Measurements from ENCODE around the gene MALSU1.

MALSU1 gene

DNA sequence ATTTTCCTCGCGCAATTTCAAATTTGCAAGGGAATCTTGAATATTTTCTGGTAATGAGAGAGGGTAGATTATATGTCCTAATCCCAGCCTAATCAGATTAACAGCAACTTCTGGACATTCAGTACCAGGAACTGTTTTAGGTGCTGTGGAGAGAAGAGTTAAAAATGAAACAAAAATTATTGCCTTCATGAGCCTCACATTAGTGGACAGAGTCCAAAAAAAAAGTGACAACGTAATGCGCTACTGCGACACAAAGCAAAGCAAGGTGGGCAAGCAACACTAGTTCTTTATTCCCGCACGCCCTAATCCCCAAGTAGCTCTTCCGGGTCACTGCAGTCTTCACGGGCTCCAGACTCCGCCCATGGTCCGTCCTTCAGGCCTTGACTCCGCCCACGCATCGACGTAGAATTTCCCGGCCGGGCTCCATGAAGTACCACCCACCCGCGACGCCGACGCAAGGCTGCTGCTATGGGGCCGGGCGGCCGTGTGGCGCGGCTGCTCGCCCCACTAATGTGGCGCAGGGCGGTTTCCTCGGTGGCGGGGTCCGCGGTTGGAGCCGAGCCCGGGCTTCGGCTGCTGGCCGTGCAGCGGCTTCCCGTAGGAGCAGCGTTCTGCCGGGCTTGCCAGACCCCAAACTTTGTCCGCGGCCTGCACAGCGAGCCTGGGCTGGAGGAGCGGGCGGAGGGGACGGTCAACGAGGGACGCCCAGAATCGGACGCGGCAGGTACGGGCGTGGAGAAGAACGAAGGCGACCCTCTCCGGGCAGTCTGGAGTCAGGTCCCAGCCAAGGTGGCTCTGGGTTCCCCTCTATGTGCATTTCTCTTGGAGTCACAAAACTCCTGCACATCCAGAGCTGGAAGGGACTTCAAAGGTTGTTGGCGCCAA lies at the start of gene MALSU1:
Gene MALSU1 (plus strand): TSS at position 455 of the 885 bp plus-strand sequence. CDS start 14 bp downstream, at position 469.
- TF ChIP-seq, protein P1, sequence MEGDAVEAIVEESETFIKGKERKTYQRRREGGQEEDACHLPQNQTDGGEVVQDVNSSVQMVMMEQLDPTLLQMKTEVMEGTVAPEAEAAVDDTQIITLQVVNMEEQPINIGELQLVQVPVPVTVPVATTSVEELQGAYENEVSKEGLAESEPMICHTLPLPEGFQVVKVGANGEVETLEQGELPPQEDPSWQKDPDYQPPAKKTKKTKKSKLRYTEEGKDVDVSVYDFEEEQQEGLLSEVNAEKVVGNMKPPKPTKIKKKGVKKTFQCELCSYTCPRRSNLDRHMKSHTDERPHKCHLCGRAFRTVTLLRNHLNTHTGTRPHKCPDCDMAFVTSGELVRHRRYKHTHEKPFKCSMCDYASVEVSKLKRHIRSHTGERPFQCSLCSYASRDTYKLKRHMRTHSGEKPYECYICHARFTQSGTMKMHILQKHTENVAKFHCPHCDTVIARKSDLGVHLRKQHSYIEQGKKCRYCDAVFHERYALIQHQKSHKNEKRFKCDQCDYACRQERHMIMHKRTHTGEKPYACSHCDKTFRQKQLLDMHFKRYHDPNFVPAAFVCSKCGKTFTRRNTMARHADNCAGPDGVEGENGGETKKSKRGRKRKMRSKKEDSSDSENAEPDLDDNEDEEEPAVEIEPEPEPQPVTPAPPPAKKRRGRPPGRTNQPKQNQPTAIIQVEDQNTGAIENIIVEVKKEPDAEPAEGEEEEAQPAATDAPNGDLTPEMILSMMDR (conservative IDR thresholded peaks at IDR 0.05), result no peak
- peak within 1 kb of the TSS; percentile 73 for H3K27ac ChIP-seq

DNA sequence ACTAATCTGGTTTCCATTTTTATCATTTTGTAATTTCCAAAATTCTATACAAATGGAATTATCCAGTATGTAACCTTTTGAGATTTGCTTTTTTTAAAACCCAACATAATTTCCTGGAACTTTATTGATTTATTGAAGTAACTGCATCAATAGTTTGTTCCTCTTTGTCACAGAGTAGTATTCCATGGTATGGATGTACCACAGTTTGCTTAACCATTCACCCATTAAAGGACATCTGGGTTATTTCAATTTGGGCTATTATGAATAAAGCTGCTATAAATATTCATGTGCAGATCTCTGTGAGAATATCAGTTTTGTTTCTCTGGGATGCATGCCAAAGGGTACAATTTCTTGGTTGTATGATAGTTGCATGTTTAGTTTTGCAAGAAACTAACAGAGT lies 49.7 kb upstream of the MALSU1 start:
- TF ChIP-seq, protein P1 (conservative IDR thresholded peaks at IDR 0.05), result no peak
- no peak overlapping the region for H3K27ac ChIP-seq

DNA sequence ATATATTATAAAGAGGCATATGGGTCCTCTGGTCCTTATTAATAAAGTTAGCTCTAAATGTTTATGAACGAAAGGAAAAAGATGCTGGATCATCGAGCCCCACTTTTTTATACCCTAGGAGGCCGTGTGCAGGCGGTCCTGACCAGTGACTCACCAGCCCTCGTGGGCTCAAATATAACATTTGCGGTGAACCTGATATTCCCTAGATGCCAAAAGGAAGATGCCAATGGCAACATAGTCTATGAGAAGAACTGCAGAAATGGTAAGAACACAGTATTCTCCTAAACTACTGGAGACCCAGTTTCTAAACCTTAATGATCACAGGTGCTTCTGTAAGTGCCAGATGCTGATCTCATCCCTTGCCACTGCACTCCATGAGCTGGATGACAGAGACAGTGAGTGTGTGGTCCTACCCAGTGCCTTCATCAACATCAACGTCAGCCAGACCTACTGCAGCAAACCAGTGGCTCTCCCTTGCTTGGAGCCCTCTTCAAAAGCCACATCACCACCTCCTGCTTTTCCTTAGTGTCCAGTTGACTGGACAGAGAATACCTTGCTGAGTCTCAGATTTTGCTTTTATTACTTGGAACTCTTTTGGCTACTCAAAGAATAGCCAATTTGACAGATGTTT lies 45.0 kb upstream of the MALSU1 start:
- H3K27ac ChIP-seq, result no peak overlapping the region
- TF ChIP-seq, protein P1 (conservative IDR thresholded peaks at IDR 0.05), result no peak

DNA sequence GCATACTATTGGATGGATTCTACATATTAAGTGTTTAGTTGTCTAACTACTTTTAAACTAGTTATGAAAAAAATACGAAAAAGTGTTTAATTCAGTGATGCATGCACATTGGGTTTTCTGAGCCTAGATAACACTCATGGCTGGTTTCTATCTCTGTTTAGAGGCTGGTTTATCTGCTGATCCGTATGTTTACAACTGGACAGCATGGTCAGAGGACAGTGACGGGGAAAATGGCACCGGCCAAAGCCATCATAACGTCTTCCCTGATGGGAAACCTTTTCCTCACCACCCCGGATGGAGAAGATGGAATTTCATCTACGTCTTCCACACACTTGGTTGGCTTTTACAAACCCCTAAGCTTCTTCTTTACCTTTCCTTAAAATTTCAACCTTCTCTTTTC lies 42.4 kb upstream of the MALSU1 start:
- TF ChIP-seq, protein P1 (conservative IDR thresholded peaks at IDR 0.05), result no peak
- no peak overlapping the region for H3K27ac ChIP-seq

DNA sequence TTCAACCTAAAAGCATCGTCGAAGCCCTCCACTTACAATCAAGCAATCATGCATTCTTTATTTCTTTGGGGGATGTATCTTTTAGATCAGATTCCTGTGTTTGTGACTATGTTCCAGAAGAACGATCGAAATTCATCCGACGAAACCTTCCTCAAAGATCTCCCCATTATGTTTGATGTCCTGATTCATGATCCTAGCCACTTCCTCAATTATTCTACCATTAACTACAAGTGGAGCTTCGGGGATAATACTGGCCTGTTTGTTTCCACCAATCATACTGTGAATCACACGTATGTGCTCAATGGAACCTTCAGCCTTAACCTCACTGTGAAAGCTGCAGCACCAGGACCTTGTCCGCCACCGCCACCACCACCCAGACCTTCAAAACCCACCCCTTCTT lies 38.8 kb upstream of the MALSU1 start:
- TF ChIP-seq, protein P1 (conservative IDR thresholded peaks at IDR 0.05), result no peak
- H3K27ac ChIP-seq, result no peak overlapping the region

DNA sequence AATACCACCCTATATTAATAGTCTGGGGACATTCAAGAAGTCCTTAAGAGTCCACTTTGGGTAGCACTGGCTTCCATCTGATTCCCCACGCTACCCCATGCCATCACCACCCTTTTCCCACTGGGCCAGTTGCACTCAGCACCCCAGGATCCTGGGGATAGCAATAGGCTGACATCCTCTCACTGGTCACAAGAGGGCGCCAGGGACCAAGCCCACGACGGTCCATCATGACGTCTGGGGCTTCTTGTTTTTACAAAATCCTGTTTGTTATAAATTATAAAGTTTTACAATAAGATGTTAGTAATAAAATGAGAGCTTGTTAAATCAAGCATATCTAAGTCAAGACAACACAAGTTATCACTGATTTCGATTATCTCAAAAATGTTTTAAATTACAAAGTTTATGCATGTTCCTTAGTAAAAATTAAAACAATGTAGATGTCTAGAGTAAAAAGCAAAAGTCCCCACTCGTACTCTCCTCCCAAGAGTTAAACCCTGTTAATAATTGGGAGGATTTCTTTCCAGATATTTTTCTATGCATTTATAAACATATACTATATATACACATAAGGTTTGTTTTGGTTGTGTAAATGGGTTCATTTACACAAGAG lies 37.2 kb upstream of the MALSU1 start:
- TF ChIP-seq, protein P1 (conservative IDR thresholded peaks at IDR 0.05), result peak; percentile 92
- no peak overlapping the region for H3K27ac ChIP-seq

DNA sequence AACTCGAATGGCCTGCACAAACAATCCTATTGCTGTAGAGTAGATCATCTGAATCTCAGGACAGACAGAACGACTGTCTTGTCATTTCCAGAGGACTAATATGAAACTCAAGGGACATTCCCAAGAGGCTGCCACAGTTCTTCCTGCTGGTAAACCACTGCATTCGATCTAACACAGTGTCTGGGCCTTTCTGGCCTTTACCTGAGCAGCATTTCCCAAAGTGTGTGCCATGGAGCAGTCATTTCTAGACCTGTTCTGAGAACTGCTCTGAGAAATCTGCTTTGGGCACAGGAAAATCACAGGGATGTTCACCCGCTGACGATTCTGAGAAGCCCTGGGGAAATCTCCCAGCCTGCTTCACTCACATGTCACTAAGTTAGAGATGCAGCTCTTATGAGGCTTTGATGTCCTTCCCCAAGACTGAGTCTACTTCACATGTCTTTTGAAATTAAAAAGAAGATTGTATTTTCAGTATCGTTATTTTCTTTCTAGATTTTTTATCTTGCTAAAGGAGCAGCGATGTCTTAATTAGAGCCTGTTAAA lies 34.2 kb upstream of the MALSU1 start:
- H3K27ac ChIP-seq, result no peak overlapping the region
- TF ChIP-seq, protein P1 (conservative IDR thresholded peaks at IDR 0.05), result no peak

Data from VCaP (cell line).